ENCODE results near the gene BCORL1. TPM values are rescaled to one million over a fixed set of nuclear protein-coding genes. Genes with fewer than 3 reads are reported as not detected.

Gene BCORL1
- total RNA-seq, 2 experiments from 2014 or later: 3.6 to 4.1 TPM

GRCh38 chrX:130079824-130080406, 97.5 kb downstream of the BCORL1 start:
- Mint-ChIP-seq H3K4me3 (no peak overlapping the region), H3K27me3 (ENCODE audit: low read depth) (no peaks in the 10 kb centered on the region), H3K36me3 (ENCODE audit: low read depth) (peaks cover 3% of the 10 kb centered on the region), H3K9me3 (no peaks in the 10 kb centered on the region), H3K27ac (peak overlapping the region; percentile 4), H3K4me1 (ENCODE audit: low read depth) (peaks cover 41% of the 10 kb centered on the region)
- intact Hi-C loops (cut with micrococcal nuclease): loop anchor here (1.0 to 10.0 kb wide), 5 partner anchors 112 to 1945 kb away; partner anchors contain the start of genes ENOX2, SLC25A14, STK26 and ZNF280C
- CTCF ChIA-PET: interaction anchor here (0.6 to 6.7 kb wide), 18 partner anchors 9 to 111 kb away, joined by 3 to 99 read pairs (median 4); partner anchors contain the start of gene ELF4
- peak; percentile 74 for DNase-seq

GRCh38 chrX:130080791-130081367, 98.4 kb downstream of the BCORL1 start:
- Mint-ChIP-seq H3K9me3 (no peaks in the 10 kb centered on the region), H3K4me3 (no peak overlapping the region), H3K36me3 (ENCODE audit: low read depth) (peaks cover 3% of the 10 kb centered on the region), H3K27me3 (ENCODE audit: low read depth) (no peaks in the 10 kb centered on the region), H3K27ac (peak overlapping the region; percentile 46), H3K4me1 (ENCODE audit: low read depth) (peaks cover 51% of the 10 kb centered on the region)
- no peak for DNase-seq
- CTCF ChIA-PET: interaction anchor here (0.7 to 6.7 kb wide), 15 partner anchors 10 to 125 kb away, joined by 3 to 99 read pairs (median 3); partner anchors contain the start of gene ELF4
- intact Hi-C loops (cut with micrococcal nuclease): loop anchor here (1.0 to 10.0 kb wide), 5 partner anchors 111 to 1944 kb away; partner anchors contain the start of genes ENOX2, SLC25A14, STK26 and ZNF280C

- H3K36me3 Mint-ChIP-seq (ENCODE audit: low read depth): peaks cover 3% of the 10 kb centered on the region
- H3K27ac Mint-ChIP-seq: peak overlapping the region; percentile 88
- H3K4me1 Mint-ChIP-seq (ENCODE audit: low read depth): peaks cover 57% of the 10 kb centered on the region
- H3K4me3 Mint-ChIP-seq: peak overlapping the region; percentile 39
- intact Hi-C loops (cut with micrococcal nuclease): loop anchor here (1.0 to 10.0 kb wide), 10 partner anchors 11 to 1943 kb away; partner anchors contain the start of genes BCORL1, ELF4, ENOX2 and SLC25A14
- H3K9me3 Mint-ChIP-seq: no peaks in the 10 kb centered on the region
- CTCF ChIA-PET: interaction anchor here (0.8 to 6.7 kb wide), 12 partner anchors 10 to 124 kb away, joined by 3 to 99 read pairs (median 4); partner anchors contain the start of genes AIFM1 and ELF4
- no peak for DNase-seq
- no peaks in the 10 kb centered on the region for H3K27me3 Mint-ChIP-seq (ENCODE audit: low read depth)
Measured at GRCh38 chrX:130081421-130082045, 99.1 kb downstream of the BCORL1 start.

GRCh38 chrX:130082244-130083106, 100.0 kb downstream of the BCORL1 start:
- peak; percentile 84 for DNase-seq
- peaks cover 3% of the 10 kb centered on the region for H3K36me3 Mint-ChIP-seq (ENCODE audit: low read depth)
- intact Hi-C loops (cut with micrococcal nuclease): loop anchor here (1.0 to 10.0 kb wide), 10 partner anchors 10 to 1942 kb away; partner anchors contain the start of genes BCORL1, ELF4, ENOX2 and SLC25A14
- H3K27ac Mint-ChIP-seq: peak overlapping the region; percentile 88
- CTCF ChIA-PET: interaction anchor here (0.7 to 6.7 kb wide), 8 partner anchors 9 to 373 kb away, joined by 3 to 99 read pairs (median 8); partner anchors contain the start of genes AIFM1 and ELF4
- H3K27me3 Mint-ChIP-seq (ENCODE audit: low read depth): no peaks in the 10 kb centered on the region
- H3K9me3 Mint-ChIP-seq: no peaks in the 10 kb centered on the region
- H3K4me3 Mint-ChIP-seq: peak overlapping the region; percentile 39
- peaks cover 65% of the 10 kb centered on the region for H3K4me1 Mint-ChIP-seq (ENCODE audit: low read depth)

- DNase-seq: no peak
Measured at GRCh38 chrX:130083107-130083490, 100.7 kb downstream of the BCORL1 start.

GRCh38 chrX:130083656-130084382, 101.4 kb downstream of the BCORL1 start:
- no peaks in the 10 kb centered on the region for H3K9me3 Mint-ChIP-seq
- peak overlapping the region; percentile 25 for H3K4me3 Mint-ChIP-seq
- H3K27ac Mint-ChIP-seq: peak overlapping the region; percentile 89
- intact Hi-C loops (cut with micrococcal nuclease): loop anchor here (5.0 to 10.0 kb wide), 3 partner anchors 251 to 1941 kb away; partner anchors contain the start of genes ENOX2, SLC25A14 and STK26
- CTCF ChIA-PET: interaction anchor here (0.9 to 4.7 kb wide), 2 partner anchors 36 to 108 kb away, joined by 3 to 25 read pairs; no protein-coding TSS in a partner anchor
- H3K4me1 Mint-ChIP-seq (ENCODE audit: low read depth): peaks cover 72% of the 10 kb centered on the region
- H3K27me3 Mint-ChIP-seq (ENCODE audit: low read depth): no peaks in the 10 kb centered on the region
- DNase-seq: peak; percentile 20
- peaks cover 3% of the 10 kb centered on the region for H3K36me3 Mint-ChIP-seq (ENCODE audit: low read depth)

More at GRCh38 chrX:130083107-130083490, 100.7 kb downstream of the BCORL1 start:
- Mint-ChIP-seq H3K27ac (peak overlapping the region; percentile 89), H3K4me1 (ENCODE audit: low read depth) (peaks cover 69% of the 10 kb centered on the region), H3K4me3 (peak overlapping the region; percentile 25), H3K9me3 (no peaks in the 10 kb centered on the region), H3K27me3 (ENCODE audit: low read depth) (no peaks in the 10 kb centered on the region), H3K36me3 (ENCODE audit: low read depth) (peaks cover 3% of the 10 kb centered on the region)
- CTCF ChIA-PET: interaction anchor here (6.7 kb wide), 1 partner anchor 108 kb away, joined by 99 read pairs; no protein-coding TSS in a partner anchor
- intact Hi-C loops (cut with micrococcal nuclease): loop anchor here (5.0 to 10.0 kb wide), 3 partner anchors 252 to 1942 kb away; partner anchors contain the start of genes ENOX2, SLC25A14 and STK26

- H3K27ac Mint-ChIP-seq: peak overlapping the region; percentile 89
- intact Hi-C loops (cut with micrococcal nuclease): loop anchor here (5.0 to 10.0 kb wide), 3 partner anchors 250 to 1940 kb away; partner anchors contain the start of genes ENOX2, SLC25A14 and STK26
- H3K36me3 Mint-ChIP-seq (ENCODE audit: low read depth): peaks cover 3% of the 10 kb centered on the region
- H3K9me3 Mint-ChIP-seq: no peaks in the 10 kb centered on the region
- peak; percentile 47 for DNase-seq
- CTCF ChIA-PET: interaction anchor here (0.9 to 4.7 kb wide), 3 partner anchors 24 to 107 kb away, joined by 3 to 25 read pairs (median 4); no protein-coding TSS in a partner anchor
- H3K4me1 Mint-ChIP-seq (ENCODE audit: low read depth): peaks cover 73% of the 10 kb centered on the region
- no peaks in the 10 kb centered on the region for H3K27me3 Mint-ChIP-seq (ENCODE audit: low read depth)
- peak overlapping the region; percentile 38 for H3K4me3 Mint-ChIP-seq
Measured at GRCh38 chrX:130084631-130085237, 102.3 kb downstream of the BCORL1 start.

- intact Hi-C loops (cut with micrococcal nuclease): loop anchor here (1.0 to 10.0 kb wide), 3 partner anchors 36 to 1939 kb away; partner anchors contain the start of genes SLC25A14 and STK26
- Mint-ChIP-seq H3K4me3 (peak overlapping the region; percentile 59), H3K36me3 (ENCODE audit: low read depth) (peaks cover 1% of the 10 kb centered on the region), H3K27ac (peak overlapping the region; percentile 89), H3K4me1 (ENCODE audit: low read depth) (peaks cover 76% of the 10 kb centered on the region), H3K27me3 (ENCODE audit: low read depth) (no peaks in the 10 kb centered on the region), H3K9me3 (no peaks in the 10 kb centered on the region)
- CTCF ChIA-PET: interaction anchor here (1.5 to 4.7 kb wide), 2 partner anchors 25 to 34 kb away, joined by 4 to 25 read pairs; no protein-coding TSS in a partner anchor
- peak; percentile 32 for DNase-seq
Measured at GRCh38 chrX:130085551-130086446, 103.4 kb downstream of the BCORL1 start.

GRCh38 chrX:130086447-130087206, 104.2 kb downstream of the BCORL1 start:
- CTCF ChIA-PET: interaction anchor here (4.7 kb wide), 1 partner anchor 33 kb away, joined by 25 read pairs; no protein-coding TSS in a partner anchor
- Mint-ChIP-seq H3K9me3 (no peaks in the 10 kb centered on the region), H3K36me3 (ENCODE audit: low read depth) (peaks cover 1% of the 10 kb centered on the region), H3K4me1 (ENCODE audit: low read depth) (peaks cover 74% of the 10 kb centered on the region), H3K27me3 (ENCODE audit: low read depth) (no peaks in the 10 kb centered on the region), H3K4me3 (peak overlapping the region; percentile 59), H3K27ac (peak overlapping the region; percentile 89)
- intact Hi-C loops (cut with micrococcal nuclease): loop anchor here (1.0 to 10.0 kb wide), 3 partner anchors 35 to 1938 kb away; partner anchors contain the start of genes SLC25A14 and STK26
- peak; percentile 76 for DNase-seq

Data from activated naive CD4-positive, alpha-beta T cell treated with anti-CD3 and anti-CD28 coated beads for 36 hours (primary cell).